NB4 (cell line): Measurements from ENCODE around the gene ATXN8OS.

Source experiments
- DNase-seq: peaks from one replicate; pipeline ENCODE4 v3.0.0; 2010; ENCODE audit warnings: low read depth
- H3K4me3 ChIP-seq: one replicate; pipeline ENCODE4 v1.5.1; 2011; ENCODE audit warnings: mild to moderate bottlenecking, low read depth, low read length, moderate library complexity
- CTCF ChIP-seq: IDR thresholded peaks from one replicate; pipeline ENCODE4 v1.5.1; 2012; ENCODE audit warnings: low read depth, low read length
- MAX ChIP-seq: IDR thresholded peaks from 2 replicates; pipeline ENCODE4 v1.6.1; 2011; ENCODE audit warnings: low read depth, low read length
- MYC ChIP-seq: IDR thresholded peaks from 2 replicates; pipeline ENCODE4 v1.6.1; 2011; ENCODE audit warnings: low read depth, low read length
- POLR2A ChIP-seq: IDR thresholded peaks from 2 replicates; pipeline ENCODE4 v1.6.1; 2011; ENCODE audit warnings: mild to moderate bottlenecking; ENCODE audit not compliant: insufficient read length; ENCODE audit errors: extremely low read depth

ATXN8OS gene

GRCh38 chr13:70107498-70108281, at the start of gene ATXN8OS:
TSS of gene ATXN8OS (plus strand) at chr13:70107826.
- H3K4me3 ChIP-seq, result no peak within 1 kb of the TSS
- TF ChIP-seq MAX, result no peak
- TF ChIP-seq MYC, result no peak
- no peak for TF ChIP-seq POLR2A
- no peak for TF ChIP-seq CTCF

GRCh38 chr13:70080012-70080411, 27.6 kb upstream of the ATXN8OS start:
- no peak overlapping the region for H3K4me3 ChIP-seq
- no peak for DNase-seq
- no peak for TF ChIP-seq MAX
- no peak for TF ChIP-seq POLR2A
- no peak for TF ChIP-seq MYC
- TF ChIP-seq CTCF, result no peak

More at GRCh38 chr13:70107498-70108281, at the start of gene ATXN8OS:
- no peak for DNase-seq

GRCh38 chr13:70087247-70087646, 20.4 kb upstream of the ATXN8OS start:
- H3K4me3 ChIP-seq, result no peak overlapping the region
- DNase-seq, result no peak
- no peak for TF ChIP-seq MYC
- no peak for TF ChIP-seq POLR2A
- no peak for TF ChIP-seq CTCF
- no peak for TF ChIP-seq MAX

- DNase-seq, result no peak
- TF ChIP-seq MAX (no peak), CTCF (no peak), MYC (no peak), POLR2A (no peak)
- no peak overlapping the region for H3K4me3 ChIP-seq
Observed at GRCh38 chr13:70088926-70089325, 18.7 kb upstream of the ATXN8OS start.

GRCh38 chr13:70090036-70090723, 17.4 kb upstream of the ATXN8OS start:
- H3K4me3 ChIP-seq, result no peak overlapping the region
- TF ChIP-seq POLR2A (no peak), CTCF (no peak), MAX (no peak), MYC (no peak)
- no peak for DNase-seq
